Stimulated activated naive CD4-positive, alpha-beta T cell (primary cell): Measurements from ENCODE around the gene TRAPPC12.
"Not testable (repeated sequence)": the region's sequence is repeated elsewhere in the genome, so short reads cannot be mapped to it uniquely, and the experiment has no call there.

Experiments
- DNase-seq, 6 experiments: peaks; one replicate each; lab custom pipeline; 2025; lab: John Stamatoyannopoulos, UW

TRAPPC12 gene

DNA sequence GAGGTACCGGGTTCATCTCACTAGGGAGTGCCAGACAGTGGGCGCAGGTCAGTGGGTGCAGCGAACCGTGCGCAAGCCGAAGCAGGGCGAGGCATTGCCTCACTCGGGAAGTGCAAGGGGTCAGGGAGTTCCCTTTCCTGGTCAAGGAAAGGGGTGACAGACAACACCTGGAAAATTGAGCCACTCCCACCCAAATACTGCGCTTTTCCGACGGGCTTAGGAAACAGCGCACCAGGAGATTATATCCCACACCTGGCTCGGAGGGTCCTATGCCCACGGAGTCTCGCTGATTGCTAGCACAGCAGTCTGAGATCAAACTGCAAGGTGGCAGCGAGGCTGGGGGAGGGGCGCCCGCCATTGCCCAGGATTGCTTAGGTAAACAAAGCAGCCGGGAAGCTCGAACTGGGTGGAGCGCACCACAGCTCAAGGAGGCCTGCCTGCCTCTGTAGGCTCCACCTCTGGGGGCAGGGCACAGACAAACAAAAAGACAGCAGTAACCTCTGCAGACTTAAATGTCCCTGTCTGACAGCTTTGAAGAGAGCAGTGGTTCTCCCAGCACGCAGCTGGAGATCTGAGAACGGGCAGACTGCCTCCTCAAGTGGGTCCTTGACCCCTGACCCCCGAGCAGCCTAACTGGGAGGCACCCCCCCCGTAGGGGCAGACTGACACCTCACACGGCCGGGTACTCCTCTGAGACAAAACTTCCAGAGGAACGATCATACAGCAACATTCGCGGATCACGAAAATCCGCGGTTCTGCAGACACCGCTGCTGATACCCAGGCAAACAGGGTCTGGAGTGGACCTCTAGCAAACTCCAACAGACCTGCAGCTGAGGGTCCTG is 9.9 kb upstream of the TRAPPC12 start:
- not testable (repeated sequence) for DNase-seq

DNA sequence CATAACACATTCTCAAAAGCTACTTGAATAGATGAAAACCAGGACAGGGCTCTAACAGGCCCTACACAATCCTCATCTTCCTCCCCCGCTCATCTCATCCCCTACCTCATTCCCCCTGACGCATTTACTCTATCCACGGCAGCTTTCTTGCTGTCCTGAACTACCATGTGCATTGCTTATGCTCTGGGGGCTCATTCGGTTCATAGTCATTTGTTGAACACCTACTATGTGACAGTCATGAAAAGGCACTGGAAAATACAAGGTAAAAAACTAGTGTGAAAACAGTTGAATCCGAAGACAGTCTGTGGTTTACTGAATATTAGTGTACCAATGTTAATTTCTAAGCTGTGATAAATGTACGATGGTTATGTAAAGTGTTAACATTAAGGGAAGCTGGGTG is 2.7 kb upstream of the TRAPPC12 start:
- no peak for DNase-seq

DNA sequence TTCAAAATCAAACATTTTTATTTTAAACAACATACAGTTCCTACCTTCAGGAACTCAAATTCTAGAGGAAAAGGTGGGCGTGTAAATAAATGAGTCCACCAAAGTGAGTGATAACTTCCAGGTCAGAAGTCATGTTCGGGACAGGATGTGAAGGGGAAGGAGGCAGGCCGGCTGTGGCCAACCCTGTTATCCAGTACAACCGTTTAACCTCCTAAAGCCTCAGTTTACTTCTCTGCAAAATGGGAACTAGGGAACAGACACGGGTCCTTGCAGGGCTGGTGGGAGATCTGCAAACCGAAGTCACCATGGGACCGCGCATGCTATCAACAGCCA is 2.2 kb upstream of the TRAPPC12 start:
- no peak for DNase-seq

DNA sequence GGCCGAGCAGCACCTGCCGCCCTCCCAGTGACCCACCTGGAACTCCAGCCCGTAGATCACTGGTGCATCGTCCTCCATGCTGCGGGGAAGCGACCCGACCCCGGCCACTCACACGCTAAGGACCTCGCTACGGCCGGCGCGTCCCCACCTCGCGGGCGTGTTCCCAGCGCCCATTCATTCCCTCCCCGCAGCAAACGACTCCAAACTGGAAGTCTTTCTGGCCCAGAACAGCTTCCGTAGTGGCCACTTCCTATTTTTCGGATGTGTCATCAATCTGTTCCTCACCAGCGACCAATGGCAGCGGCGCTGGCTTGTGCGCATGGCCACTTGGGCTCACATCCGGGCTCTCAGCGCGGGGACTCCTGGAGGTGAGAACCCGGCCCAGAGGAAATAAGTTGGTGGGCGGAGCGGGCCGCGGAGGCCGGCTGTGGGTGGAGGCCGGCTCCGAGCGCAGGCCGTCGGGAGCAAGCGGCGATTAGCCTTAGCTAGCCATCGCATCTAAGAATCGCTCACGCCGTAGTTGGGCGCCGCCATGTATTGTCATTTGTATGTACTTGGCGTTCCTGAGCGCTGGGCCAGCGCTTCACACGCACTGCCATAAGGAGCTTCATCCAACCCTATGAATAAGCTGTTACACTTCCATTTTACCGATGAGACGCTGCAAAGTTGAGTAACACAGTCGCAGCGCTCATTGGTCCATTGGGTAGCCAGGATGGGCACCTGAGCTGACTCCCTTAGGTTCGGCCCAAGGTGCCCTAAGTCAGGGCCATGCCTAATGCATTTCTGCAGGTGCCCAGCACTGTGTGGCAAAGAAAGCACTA is 1.7 kb upstream of the TRAPPC12 start, which contains the start of gene EIPR1:
TSS of gene EIPR1 (minus strand) at position 207 of the 821 bp plus-strand sequence. CDS start at position 78, 129 bp downstream.
- DNase-seq, result peak; percentile 91 to 94 (median 93)

- no peak for DNase-seq
Measured at GRCh38 chr2:3379339-3379646, 201 bp upstream of the TRAPPC12 start.

GRCh38 chr2:3386448-3386958 is 7.0 kb downstream of the TRAPPC12 start:
- no peak for DNase-seq

- no peak for DNase-seq
Measured at GRCh38 chr2:3387011-3387410, 7.5 kb downstream of the TRAPPC12 start.

GRCh38 chr2:3387644-3388411 is 8.3 kb downstream of the TRAPPC12 start:
- no peak for DNase-seq

GRCh38 chr2:3388412-3388738 is 8.9 kb downstream of the TRAPPC12 start:
- no peak for DNase-seq

GRCh38 chr2:3389193-3389592 is 9.7 kb downstream of the TRAPPC12 start:
- no peak for DNase-seq

DNA sequence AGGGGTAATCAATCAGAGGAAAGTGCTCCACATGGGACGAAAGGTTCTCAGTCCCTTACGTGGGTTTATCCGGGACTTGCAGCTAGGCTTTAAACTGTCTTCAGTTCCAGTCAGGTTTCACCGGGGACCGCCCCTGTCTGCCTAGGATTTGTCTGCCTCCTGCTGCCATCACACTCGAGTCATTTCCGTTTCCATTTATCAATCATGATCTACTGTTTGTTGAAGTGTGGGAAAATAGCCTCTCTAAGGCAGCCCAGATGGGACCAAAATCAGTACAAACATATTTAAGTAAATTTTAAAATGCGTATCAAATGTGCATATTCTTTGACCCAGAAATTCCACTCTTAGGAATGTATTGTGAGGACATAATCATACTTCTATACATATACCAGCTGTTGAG is 10.5 kb downstream of the TRAPPC12 start:
- no peak for DNase-seq

GRCh38 chr2:3392216-3392615 is 12.7 kb downstream of the TRAPPC12 start:
- no peak for DNase-seq

GRCh38 chr2:3396920-3397559 is 17.5 kb downstream of the TRAPPC12 start:
- no peak for DNase-seq

DNA sequence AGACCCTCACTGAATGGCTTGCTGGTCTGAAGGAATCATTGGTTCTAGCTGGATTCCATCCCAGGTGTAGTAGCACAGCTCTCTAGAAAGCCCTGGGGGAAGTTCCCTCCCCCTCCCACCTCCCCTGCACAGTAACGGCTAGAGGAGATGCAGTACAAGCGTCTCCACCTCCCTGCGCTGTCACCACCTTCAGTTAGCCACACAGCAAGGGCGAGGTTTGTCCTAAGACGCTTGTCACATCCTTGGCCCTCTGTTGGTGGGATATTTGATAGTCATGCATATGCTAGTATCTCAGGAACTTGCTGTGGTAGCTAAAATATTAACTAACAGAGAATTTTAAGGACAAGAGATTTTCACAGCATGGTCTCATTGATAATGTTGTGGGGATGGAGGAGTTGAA is 19.4 kb downstream of the TRAPPC12 start:
- DNase-seq, result no peak

GRCh38 chr2:3399381-3399780 is 19.9 kb downstream of the TRAPPC12 start:
- DNase-seq, result no peak

DNA sequence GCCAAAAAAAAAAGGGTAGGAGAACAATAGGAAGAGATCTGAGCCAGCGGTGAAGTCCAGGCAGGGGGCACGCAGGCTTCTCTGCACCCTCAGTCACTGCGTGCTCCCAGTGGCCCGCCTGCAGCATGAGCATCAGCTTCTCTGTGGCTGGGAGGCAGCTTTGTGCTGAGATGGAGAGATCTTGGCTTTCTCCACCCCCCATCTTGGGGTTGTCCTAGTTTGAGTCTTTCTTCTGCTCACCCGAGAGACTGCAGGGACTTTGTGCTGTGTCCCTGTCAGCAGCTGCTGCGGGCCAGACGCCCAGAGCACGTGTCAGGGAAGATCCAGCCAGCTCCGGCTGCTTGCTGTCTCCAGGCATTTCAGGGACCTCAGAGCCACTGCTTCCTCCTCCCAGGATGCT is 20.3 kb downstream of the TRAPPC12 start:
- no peak for DNase-seq

DNA sequence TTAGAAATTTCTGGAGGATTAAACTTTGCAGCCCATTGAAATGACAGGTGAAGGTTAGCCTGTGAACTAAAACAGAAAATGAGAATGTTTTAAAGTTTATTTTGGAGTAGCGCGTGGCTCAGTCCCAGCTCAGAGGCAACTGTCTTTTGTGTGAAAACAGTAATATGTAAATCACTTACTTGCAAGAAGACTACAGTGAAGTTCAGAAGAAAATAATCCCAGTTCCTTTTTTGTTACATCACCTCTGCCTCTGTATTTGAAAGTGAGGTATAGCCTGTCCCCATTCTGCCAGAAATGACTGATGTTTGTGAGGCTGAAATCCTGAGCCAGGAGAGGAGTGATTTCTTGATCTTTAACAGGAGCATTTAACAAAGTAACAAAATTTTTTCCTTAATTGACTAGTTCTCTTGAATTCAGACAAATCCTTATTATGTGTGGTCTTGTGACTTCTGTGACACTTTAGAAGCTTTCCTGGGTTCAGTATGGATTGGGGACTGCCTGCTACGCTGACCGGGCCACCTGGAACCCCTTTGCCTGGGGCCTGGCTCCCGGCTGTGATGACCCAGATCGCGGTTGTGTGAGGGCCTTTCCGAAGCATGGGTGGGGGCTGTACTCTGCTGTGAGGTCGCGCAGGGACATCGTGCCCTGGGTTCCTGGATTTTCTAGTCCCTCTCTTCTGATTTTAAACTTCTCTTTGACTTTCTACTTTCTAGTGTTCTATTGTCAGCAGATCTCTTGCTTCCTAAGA is 24.3 kb downstream of the TRAPPC12 start:
- DNase-seq, result no peak

DNA sequence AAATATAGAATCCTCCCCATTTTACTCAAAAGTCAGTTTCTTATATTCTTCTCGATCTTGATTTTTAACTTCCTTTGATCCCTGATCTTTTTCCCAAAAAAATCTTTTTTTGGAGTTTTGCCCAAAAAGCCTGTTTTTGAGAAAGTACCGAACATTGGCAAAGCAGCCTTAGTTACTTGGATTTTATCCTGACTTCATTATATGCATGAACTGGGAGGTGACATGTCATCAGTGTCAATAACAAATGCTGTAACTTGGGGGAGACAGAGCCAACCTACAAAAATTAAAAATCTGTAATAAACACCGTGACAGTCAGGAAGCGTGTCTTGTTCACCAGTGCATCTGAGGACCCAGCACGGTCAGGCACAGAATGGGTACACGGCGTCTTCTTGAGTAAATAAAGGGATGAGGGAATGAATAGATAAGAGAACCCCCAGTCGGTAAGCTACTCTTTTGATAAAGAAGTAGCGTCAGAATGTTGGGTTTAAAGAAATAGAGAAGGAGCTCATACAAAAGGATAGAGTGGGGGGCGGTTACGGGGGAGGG is 24.9 kb downstream of the TRAPPC12 start:
- DNase-seq, result no peak

- no peak for DNase-seq
Measured at GRCh38 chr2:3405307-3405706, 25.8 kb downstream of the TRAPPC12 start.

DNA sequence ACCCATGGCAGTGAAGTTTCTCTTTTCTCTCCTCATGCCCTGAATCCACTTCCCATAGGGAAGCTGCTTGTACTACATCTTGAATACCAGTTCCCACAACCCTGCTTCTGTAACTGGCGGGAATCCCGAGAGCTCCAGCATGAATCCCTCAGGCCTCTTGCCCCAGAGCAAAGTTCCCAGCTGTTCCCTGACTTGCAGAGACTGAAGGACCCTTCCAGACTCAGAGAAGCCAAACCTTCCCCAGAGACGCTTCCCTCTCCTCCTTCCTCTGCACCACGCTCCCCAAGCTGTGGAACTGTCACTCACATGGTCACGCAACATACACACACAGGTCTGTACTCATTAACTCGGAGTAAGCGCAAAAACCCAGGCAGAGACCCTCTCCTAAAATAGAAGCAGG is 26.4 kb downstream of the TRAPPC12 start:
- no peak for DNase-seq

- DNase-seq, result no peak
Measured at GRCh38 chr2:3406501-3406900, 27.0 kb downstream of the TRAPPC12 start.
